Measurements from ENCODE around the gene FLRT3. TPM values are rescaled to one million over a fixed set of nuclear protein-coding genes. Genes with fewer than 3 reads are reported as not detected.
A peak's percentile ranks its signal among the peaks of the same experiment; 100 is the strongest.

FLRT3 gene
- total RNA-seq, 1 experiment from 2014 or later, result 2.1 TPM

DNA sequence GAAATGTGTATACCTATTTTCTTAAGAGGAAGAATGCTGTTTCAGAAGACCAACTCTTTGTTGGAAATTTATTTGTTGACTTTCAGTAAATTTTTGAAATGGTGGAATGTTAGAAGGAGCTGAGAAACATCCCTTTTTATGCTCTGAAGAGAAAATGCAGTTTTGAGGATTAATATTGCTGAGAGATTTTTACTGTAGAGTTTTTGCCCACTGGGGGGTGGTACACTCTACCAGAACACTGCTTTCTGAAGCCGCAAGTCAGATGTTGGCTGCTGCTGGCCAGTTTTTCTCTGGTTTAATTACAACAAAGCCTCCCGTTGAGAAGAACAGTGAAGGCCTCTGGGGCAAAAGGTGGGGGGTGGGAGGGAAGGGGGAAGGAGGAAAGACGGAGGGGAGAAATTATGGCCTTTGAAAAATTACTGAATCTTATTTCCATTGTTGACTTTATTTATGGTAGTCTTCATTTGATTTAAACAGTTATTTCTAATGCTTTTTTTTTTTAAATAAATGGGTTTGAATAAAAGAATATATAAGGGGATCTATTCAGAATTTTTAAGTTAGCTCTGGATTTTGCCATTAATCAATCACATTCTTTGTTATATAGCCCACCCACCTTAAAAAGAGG is 3.0 kb downstream of the FLRT3 start:
- Histone ChIP-seq H3K79me2 (ENCODE audit: insufficient read depth, low read length) (no peaks in the 10 kb centered on the region), H2BK5ac (ENCODE audit: insufficient read length, low read length) (no peak overlapping the region), H4K5ac (ENCODE audit: insufficient read length, low read depth, low read length) (no peak overlapping the region), H3K23me2 (ENCODE audit: insufficient read length, low read depth, low read length, poor library complexity, severe bottlenecking) (peaks cover 4% of the 10 kb centered on the region), H3K14ac (ENCODE audit: insufficient read depth, low read length) (no peak overlapping the region), H2AK5ac (ENCODE audit: insufficient read length, low read length) (no peak overlapping the region), H3K27me3 (ENCODE audit: insufficient read depth, low read length) (no peaks in the 10 kb centered on the region), H3K4ac (ENCODE audit: low read depth, low read length) (no peak overlapping the region), H4K8ac (replicated peaks; ENCODE audit: insufficient read length, low read depth, low read length) (no peak overlapping the region), H2BK12ac (ENCODE audit: insufficient read length, low read depth, low read length) (no peak overlapping the region), H2AFZ (ENCODE audit: low read length) (no peak overlapping the region), H3K4me1 (ENCODE audit: insufficient read depth, low read length) (0 out of 2 replicates have a peak, but pooled peaks cover 4% of the 10 kb centered on the region), H2BK15ac (ENCODE audit: low read depth, low read length) (no peak overlapping the region), H4K20me1 (ENCODE audit: control insufficient read depth, insufficient read depth, insufficient read length) (no peaks in the 10 kb centered on the region), H4K91ac (ENCODE audit: insufficient read length, low read depth, low read length) (no peak overlapping the region), H3K56ac (ENCODE audit: insufficient read length, low read depth, low read length) (no peak overlapping the region), H3K23ac (ENCODE audit: insufficient read length, low read depth, low read length) (no peak overlapping the region), H3K9me3 (ENCODE audit: control insufficient read depth, low read depth, low read length) (no peaks in the 10 kb centered on the region), H3K27ac (ENCODE audit: insufficient read length, low read depth, low read length) (no peak overlapping the region), H3K4me2 (ENCODE audit: insufficient read depth, insufficient read length, low read length) (no peak overlapping the region), H3K79me1 (ENCODE audit: insufficient read depth, low read depth, low read length, poor library complexity, severe bottlenecking) (no peaks in the 10 kb centered on the region), H3T11ph (ENCODE audit: low read length) (no peak overlapping the region), H3K9ac (ENCODE audit: extremely low read depth, insufficient read length, low read length) (no peak overlapping the region), H2BK120ac (ENCODE audit: low read depth, low read length, poor library complexity, severe bottlenecking) (no peak overlapping the region), H3K18ac (ENCODE audit: insufficient read length, low read depth, low read length) (no peak overlapping the region), H2BK20ac (ENCODE audit: low read depth, low read length, poor library complexity, severe bottlenecking) (no peak overlapping the region)
- DNase-seq, result peak; percentile 37
- WGBS (ENCODE audit: extremely low coverage, insufficient read length, low lambda C conversion rate), result no CpG with 5 or more reads among the region's 3 CpGs
- H3K27me3 Mint-ChIP-seq (ENCODE audit: low read depth), result no peaks in the 10 kb centered on the region; the same call in 1 of the 2 replicates
- H3K27ac Mint-ChIP-seq, result no peak overlapping the region
- peaks cover 47 to 48% of the 10 kb centered on the region in 2 experiments for H3K4me1 Mint-ChIP-seq
- H3K4me3 Mint-ChIP-seq, result peak overlapping the region in 1 of 2 experiments; percentile 31; a peak in 1 of 5 replicates
- no peaks in the 10 kb centered on the region; a peak in 1 of 5 replicates for H3K9me3 Mint-ChIP-seq
- no peaks in the 10 kb centered on the region for H3K36me3 Mint-ChIP-seq (ENCODE audit: insufficient read depth in 1 of 3, low read depth in 3 of 3)
- TF ChIP-seq, protein P1, sequence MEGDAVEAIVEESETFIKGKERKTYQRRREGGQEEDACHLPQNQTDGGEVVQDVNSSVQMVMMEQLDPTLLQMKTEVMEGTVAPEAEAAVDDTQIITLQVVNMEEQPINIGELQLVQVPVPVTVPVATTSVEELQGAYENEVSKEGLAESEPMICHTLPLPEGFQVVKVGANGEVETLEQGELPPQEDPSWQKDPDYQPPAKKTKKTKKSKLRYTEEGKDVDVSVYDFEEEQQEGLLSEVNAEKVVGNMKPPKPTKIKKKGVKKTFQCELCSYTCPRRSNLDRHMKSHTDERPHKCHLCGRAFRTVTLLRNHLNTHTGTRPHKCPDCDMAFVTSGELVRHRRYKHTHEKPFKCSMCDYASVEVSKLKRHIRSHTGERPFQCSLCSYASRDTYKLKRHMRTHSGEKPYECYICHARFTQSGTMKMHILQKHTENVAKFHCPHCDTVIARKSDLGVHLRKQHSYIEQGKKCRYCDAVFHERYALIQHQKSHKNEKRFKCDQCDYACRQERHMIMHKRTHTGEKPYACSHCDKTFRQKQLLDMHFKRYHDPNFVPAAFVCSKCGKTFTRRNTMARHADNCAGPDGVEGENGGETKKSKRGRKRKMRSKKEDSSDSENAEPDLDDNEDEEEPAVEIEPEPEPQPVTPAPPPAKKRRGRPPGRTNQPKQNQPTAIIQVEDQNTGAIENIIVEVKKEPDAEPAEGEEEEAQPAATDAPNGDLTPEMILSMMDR (conservative IDR thresholded peaks at IDR 0.05), result peak; percentile 58; the same call in 2 of the 3 replicates
